Measurements from ENCODE around the gene FNBP1L. TPM values are rescaled to one million over a fixed set of nuclear protein-coding genes. Genes with fewer than 3 reads are reported as not detected.

Gene FNBP1L
- total RNA-seq, 2 donors from 2014 or later, result 12.2 to 13.2 TPM

DNA sequence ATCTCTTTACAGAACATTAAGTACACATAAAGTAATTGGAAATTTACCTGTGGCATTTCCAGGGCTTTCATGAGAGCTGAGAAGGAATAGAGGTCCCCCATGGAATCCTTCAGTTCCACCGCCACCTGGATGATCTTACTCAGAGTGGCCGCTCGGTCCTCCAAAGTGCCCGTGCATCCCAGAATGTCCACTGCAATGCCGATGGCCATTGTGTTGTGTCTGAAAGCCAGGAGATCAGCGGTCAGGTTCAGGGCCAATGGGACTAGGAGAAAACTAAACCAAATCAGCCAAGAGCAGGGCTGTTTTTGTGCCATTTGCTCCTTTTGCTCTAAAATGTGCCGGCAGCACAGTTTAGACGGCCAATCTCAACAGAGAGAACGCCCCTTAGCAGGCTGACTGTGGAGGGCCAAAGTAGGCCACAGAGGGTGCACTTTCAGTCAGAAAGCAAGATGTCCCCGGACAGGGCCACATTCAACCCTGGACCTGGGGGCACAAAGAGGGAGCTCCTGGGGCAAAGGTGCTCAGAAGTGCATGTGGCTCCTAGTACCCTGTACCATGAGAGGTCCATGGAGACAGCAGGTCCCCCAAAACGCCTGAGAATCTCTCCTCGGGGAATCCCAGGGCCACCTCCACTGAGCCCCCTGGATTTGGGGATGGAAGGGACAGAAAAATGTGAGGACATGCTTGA lies 123.8 kb downstream of the FNBP1L start:
- Histone ChIP-seq H3K27me3 (replicated peaks; ENCODE audit: insufficient read depth) (no peaks in the 10 kb centered on the region), H3K4me3 (no peak overlapping the region), H3K36me3 (peaks cover 58% of the 10 kb centered on the region), H3K27ac (no peak overlapping the region), H3K4me1 (ENCODE audit: control insufficient read depth in 1 of 2, low read depth in 2 of 2) (no peaks in the 10 kb centered on the region), H3K9me3 (no peaks in the 10 kb centered on the region)
- TF ChIP-seq, protein P1, sequence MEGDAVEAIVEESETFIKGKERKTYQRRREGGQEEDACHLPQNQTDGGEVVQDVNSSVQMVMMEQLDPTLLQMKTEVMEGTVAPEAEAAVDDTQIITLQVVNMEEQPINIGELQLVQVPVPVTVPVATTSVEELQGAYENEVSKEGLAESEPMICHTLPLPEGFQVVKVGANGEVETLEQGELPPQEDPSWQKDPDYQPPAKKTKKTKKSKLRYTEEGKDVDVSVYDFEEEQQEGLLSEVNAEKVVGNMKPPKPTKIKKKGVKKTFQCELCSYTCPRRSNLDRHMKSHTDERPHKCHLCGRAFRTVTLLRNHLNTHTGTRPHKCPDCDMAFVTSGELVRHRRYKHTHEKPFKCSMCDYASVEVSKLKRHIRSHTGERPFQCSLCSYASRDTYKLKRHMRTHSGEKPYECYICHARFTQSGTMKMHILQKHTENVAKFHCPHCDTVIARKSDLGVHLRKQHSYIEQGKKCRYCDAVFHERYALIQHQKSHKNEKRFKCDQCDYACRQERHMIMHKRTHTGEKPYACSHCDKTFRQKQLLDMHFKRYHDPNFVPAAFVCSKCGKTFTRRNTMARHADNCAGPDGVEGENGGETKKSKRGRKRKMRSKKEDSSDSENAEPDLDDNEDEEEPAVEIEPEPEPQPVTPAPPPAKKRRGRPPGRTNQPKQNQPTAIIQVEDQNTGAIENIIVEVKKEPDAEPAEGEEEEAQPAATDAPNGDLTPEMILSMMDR (IDR thresholded peaks at IDR 0.05), result no peak
- DNase-seq (ENCODE audit: low spot score) (no peak), ATAC-seq (ENCODE audit: insufficient number of reproducible peaks, low FRiP score, low read depth) (no peak)

DNA sequence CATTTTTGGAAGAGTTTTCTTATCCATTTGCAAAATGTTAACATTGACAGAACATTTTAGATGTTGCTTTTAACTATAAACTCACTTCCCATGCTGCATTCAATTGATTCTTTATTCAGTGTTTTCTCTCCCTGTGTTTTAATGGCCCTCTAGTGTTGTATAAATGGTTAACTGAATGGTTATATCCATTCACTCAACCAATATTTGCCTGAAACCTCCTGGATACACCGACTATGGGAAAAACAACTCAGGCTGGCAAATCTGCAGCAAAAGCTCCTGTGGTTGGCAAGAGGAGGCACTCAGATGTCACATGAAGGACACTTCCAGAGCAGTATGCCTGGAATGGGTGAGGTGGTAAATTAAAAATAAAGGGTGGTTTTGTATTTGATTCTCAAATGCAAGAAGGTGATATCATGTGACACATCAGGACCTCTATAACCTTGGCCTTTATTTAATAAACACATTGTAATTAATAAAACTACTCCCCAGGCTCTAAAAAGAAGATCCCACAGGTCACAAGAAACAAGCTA lies 126.1 kb downstream of the FNBP1L start:
- TF ChIP-seq, protein P1 (IDR thresholded peaks at IDR 0.05), result no peak
- H3K27ac ChIP-seq, result no peak overlapping the region
- no peak overlapping the region for H3K4me3 ChIP-seq
- no peaks in the 10 kb centered on the region for H3K9me3 ChIP-seq
- H3K36me3 ChIP-seq, result peaks cover 56% of the 10 kb centered on the region
- ATAC-seq (ENCODE audit: insufficient number of reproducible peaks, low FRiP score, low read depth) (no peak), DNase-seq (ENCODE audit: low spot score) (no peak)
- H3K27me3 ChIP-seq (replicated peaks; ENCODE audit: insufficient read depth), result no peaks in the 10 kb centered on the region
- peaks cover under 1 to 1% of the 10 kb centered on the region in 2 donors for H3K4me1 ChIP-seq (ENCODE audit: control insufficient read depth in 1 of 2, low read depth in 2 of 2)

DNA sequence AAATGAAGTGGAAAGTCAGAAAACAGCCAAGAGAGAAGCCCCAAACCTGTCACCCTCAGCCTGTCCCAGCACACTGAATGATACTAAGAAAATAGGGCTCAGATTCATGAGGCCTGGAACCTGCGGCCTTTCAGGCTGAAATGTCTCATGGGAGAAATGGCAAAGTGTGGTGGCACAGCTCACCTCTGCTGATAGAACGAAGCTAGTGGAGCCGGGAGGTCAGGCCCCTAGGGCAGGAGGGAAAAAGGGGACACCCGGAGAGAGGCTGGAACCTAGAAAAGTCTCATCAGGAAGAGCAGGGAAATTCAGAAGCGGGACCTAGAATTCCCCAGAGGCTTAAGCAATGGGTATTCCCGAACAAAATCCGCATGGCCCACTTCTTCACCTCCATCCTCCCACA lies 126.6 kb downstream of the FNBP1L start:
- TF ChIP-seq, protein P1 (IDR thresholded peaks at IDR 0.05), result no peak
- H3K9me3 ChIP-seq, result no peaks in the 10 kb centered on the region
- peaks cover 57% of the 10 kb centered on the region for H3K36me3 ChIP-seq
- H3K27ac ChIP-seq, result no peak overlapping the region
- H3K4me1 ChIP-seq (ENCODE audit: control insufficient read depth in 1 of 2, low read depth in 2 of 2), result peaks cover 6% of the 10 kb centered on the region in 2 donors
- no peak overlapping the region for H3K4me3 ChIP-seq
- DNase-seq (ENCODE audit: low spot score) (no peak), ATAC-seq (ENCODE audit: insufficient number of reproducible peaks, low FRiP score, low read depth) (no peak)
- H3K27me3 ChIP-seq (replicated peaks; ENCODE audit: insufficient read depth), result no peaks in the 10 kb centered on the region

DNA sequence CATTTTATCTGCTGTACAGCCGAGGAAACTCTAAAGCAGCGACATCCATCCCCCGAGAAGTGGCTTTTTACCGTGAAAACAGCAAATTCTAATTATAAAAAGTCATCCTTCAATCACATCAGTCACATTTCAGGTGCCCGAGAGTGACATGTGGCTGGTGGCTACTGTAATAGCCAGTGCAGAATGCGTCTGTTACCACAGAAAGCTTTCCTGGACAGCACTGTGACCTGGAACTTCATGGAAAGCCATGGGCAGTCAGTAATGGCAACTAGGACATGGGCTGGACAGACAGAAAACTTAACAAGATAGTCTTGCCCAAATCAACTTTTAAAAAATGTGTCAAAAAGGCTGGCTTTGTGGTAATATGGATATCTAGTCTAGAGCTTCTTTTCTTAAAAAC lies 127.1 kb downstream of the FNBP1L start:
- ATAC-seq (ENCODE audit: insufficient number of reproducible peaks, low FRiP score, low read depth), result no peak
- no peak overlapping the region for H3K4me3 ChIP-seq
- TF ChIP-seq, protein P1 (IDR thresholded peaks at IDR 0.05), result no peak
- peaks cover 9 to 10% of the 10 kb centered on the region in 2 donors for H3K4me1 ChIP-seq (ENCODE audit: control insufficient read depth in 1 of 2, low read depth in 2 of 2)
- H3K27ac ChIP-seq, result no peak overlapping the region
- H3K27me3 ChIP-seq (replicated peaks; ENCODE audit: insufficient read depth), result no peaks in the 10 kb centered on the region
- no peak for DNase-seq (ENCODE audit: low spot score)
- peaks cover 54% of the 10 kb centered on the region for H3K36me3 ChIP-seq
- no peaks in the 10 kb centered on the region for H3K9me3 ChIP-seq

DNA sequence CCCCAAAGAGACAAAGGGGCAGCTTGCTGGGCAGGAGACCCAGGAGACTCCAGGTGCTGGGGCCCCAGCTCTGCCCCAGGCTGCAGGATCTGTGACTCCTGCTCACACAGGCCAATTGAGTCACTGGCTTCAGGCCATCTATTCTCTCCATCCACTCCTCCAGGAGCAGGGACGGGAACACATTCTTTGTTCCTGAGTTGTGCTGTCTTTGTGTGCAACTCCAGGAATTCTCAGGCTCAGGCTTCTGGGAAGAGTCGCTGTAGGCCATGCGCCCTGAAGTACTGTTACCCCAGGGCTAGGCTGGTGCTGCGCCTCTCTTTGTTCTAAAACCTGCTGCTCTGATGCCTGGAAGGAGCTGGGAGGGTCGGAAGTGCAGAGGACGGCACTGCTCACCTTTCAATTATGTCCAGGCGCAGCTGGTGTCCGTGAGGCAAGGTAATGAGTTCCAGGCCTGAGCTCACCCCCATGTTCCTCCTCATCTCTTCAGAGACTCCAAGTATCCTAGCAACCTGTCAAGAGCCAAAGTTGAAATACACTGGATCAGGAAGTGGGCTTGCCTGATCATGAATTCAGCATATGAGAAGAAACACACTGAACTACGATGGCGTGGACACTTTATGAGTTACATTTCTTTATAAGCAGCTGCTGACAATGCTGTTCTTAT lies 127.8 kb downstream of the FNBP1L start:
- TF ChIP-seq, protein P1 (IDR thresholded peaks at IDR 0.05), result no peak
- Histone ChIP-seq H3K4me1 (ENCODE audit: control insufficient read depth in 1 of 2, low read depth in 2 of 2) (peaks cover 9 to 16% of the 10 kb centered on the region in 2 donors), H3K27me3 (replicated peaks; ENCODE audit: insufficient read depth) (no peaks in the 10 kb centered on the region), H3K27ac (no peak overlapping the region), H3K9me3 (no peaks in the 10 kb centered on the region), H3K4me3 (no peak overlapping the region), H3K36me3 (peaks cover 49% of the 10 kb centered on the region)
- no peak for ATAC-seq (ENCODE audit: insufficient number of reproducible peaks, low FRiP score, low read depth)
- DNase-seq (ENCODE audit: low spot score), result no peak
